Urinary bladder (tissue), 4 donors: Measurements from ENCODE around the gene FCGBP. TPM values are rescaled to one million over a fixed set of nuclear protein-coding genes. Genes with fewer than 3 reads are reported as not detected.

ENCODE experiments used
- DNase-seq: peaks from one replicate; pipeline ENCODE4 v3.0.0-alpha.2; 2015; ENCODE audit errors: extremely low spot score
- H3K27ac ChIP-seq: one replicate; pipeline ENCODE4 v1.5.1; 2013; ENCODE audit warnings: low read depth, mild to moderate bottlenecking, moderate library complexity
- H3K36me3 ChIP-seq: one replicate; pipeline ENCODE4 v1.6.1; 2013; ENCODE audit warnings: mild to moderate bottlenecking, moderate library complexity; ENCODE audit not compliant: insufficient read depth
- H3K4me1 ChIP-seq: one replicate; pipeline ENCODE4 v1.6.1; 2013; ENCODE audit warnings: mild to moderate bottlenecking, moderate library complexity; ENCODE audit not compliant: insufficient read depth
- H3K4me3 ChIP-seq: one replicate; pipeline ENCODE4 v1.5.1; 2013; ENCODE audit warnings: low read depth, low read length
- WGBS: extraction: QIAGEN DNeasy Blood & Tissue Kit; methylation state at CpG from one replicate; pipeline ENCODE4 v1.1.7; 2013; 5-methylcytosine and 5-hydroxymethylcytosine counted together
- polyA plus RNA-seq: library from polyadenylated mRNA; stranded (reverse); fragments of 200-250 nt; gene quantifications from one replicate; pipeline ENCODE4 v1.2.3, GENCODE V29; 2013
- total RNA-seq: library from RNA; depleted of rRNA; stranded (reverse); fragments of >200 nt; gene quantifications from one replicate; pipeline ENCODE4 v1.2.3, GENCODE V29; 2014
- donor health status: healthy with polysubstance abuse.
- donor health status: healthy.

FCGBP gene
- total and polyA plus RNA-seq, 2 donors: 7.7 to 9.4 TPM

DNA sequence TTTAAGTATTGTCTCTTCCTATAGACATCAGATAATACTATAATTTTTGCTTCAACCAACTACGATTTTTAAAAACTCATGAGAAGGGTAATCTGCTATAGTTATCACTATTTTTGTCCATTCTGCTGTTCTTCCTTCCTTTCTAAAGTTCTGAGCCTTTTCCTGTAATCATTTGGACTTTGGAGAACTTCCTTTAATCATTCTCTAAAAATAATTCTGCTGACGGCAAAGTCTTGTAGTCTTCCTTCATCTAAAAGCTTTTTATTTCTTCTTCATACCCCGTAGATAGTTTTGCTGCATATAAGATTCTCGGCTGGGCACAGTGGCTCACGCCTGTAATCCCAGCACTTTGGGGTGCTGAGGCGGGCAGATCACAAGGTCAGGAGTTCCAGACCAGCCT, 5.1 kb upstream of the FCGBP start:
- no peaks in the 10 kb centered on the region for H3K4me1 ChIP-seq
- H3K4me3 ChIP-seq: no peak overlapping the region
- WGBS: 79% methylated on average over 6 of the region's 6 CpGs
- DNase-seq: no peak
- H3K27ac ChIP-seq: no peak overlapping the region
- no peaks in the 10 kb centered on the region for H3K36me3 ChIP-seq

DNA sequence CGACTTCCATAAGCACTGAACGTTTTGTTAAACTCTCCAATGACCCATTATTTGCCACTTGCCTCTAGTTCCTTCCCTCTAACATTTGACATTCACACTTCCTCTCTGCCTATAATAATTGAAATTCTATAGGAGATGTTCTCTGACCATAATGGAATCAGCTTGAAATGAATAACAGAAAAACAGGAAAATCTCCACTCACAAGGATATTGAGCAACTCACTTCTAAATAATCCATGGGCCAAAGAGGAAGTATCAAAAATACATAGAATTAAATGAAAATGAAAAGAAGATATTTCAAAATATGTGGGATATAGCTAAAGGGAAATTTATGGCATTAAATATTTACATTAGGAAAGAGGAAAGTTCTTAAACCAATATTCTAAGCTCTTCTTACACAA, 3.4 kb upstream of the FCGBP start:
- H3K4me3 ChIP-seq: no peak overlapping the region
- no peak for DNase-seq
- 43% methylated on average over 2 of the region's 2 CpGs for WGBS
- H3K27ac ChIP-seq: no peak overlapping the region
- H3K4me1 ChIP-seq: no peaks in the 10 kb centered on the region
- H3K36me3 ChIP-seq: no peaks in the 10 kb centered on the region

DNA sequence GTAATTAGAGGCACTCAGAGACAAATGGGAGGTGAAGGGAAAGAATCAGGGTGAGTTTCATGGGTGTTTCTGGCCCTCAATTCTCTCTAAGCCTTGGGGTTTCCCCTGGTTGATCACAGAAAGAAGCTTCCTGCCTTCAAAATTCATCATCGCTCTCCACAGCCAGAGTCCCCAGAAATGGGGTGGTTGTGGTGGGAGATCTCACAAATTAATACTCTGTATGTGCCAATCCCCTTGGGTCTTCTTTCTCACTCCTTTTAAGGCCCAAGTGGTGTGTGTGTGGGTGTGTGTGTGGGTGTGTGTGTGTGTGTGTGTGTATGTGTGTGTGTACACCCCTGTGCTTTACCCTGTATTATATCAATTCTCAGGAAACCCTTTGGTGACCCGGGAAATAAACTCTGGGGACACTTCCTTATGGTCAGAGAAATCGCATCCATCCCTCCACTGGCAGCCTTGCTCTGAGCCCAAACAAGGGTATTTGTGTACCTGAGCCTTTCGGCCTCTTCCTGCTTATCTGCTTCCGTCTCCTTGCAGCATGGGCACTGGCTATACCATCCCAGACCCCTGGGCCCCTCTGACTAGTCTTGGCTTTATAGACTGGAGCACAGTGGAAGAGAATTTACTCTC, 2.8 kb upstream of the FCGBP start:
- peak overlapping the region; percentile 18 for H3K27ac ChIP-seq
- 73% methylated on average over 5 of the region's 5 CpGs for WGBS
- H3K36me3 ChIP-seq: no peaks in the 10 kb centered on the region
- no peak overlapping the region for H3K4me3 ChIP-seq
- DNase-seq: no peak
- no peaks in the 10 kb centered on the region for H3K4me1 ChIP-seq

GRCh38 chr19:39936622-39937021, 2.2 kb upstream of the FCGBP start:
- Histone ChIP-seq H3K36me3 (no peaks in the 10 kb centered on the region), H3K4me3 (no peak overlapping the region), H3K4me1 (no peaks in the 10 kb centered on the region), H3K27ac (no peak overlapping the region)
- no peak for DNase-seq
- 88% methylated on average over 6 of the region's 6 CpGs for WGBS

DNA sequence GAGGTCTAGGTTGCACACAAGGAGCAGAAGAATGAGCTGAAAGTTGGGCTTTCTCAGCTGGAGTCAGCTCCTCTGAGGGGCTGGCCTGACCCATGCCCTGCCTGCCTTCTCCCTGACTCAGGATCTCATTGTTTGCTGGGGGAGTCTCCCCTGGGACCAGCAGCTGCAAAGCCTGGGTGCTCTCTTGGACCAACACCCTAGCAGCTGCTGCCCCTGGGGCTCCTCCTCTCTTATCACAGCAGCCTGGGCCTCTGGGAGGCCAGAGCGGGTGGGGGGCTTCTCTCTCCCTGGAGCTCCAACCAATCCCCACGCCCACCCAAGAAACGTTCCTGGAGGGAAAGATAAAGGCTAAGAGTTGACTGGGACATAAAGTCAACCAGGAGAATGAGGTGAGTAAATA, 1.6 kb upstream of the FCGBP start:
- 31% methylated on average over 3 of the region's 3 CpGs for WGBS
- H3K4me3 ChIP-seq: no peak overlapping the region
- H3K27ac ChIP-seq: no peak overlapping the region
- no peaks in the 10 kb centered on the region for H3K36me3 ChIP-seq
- no peak for DNase-seq
- H3K4me1 ChIP-seq: no peaks in the 10 kb centered on the region

- Histone ChIP-seq H3K4me1 (no peaks in the 10 kb centered on the region), H3K36me3 (no peaks in the 10 kb centered on the region), H3K27ac (no peak overlapping the region), H3K4me3 (no peak overlapping the region)
- 83% methylated on average over 5 of the region's 5 CpGs for WGBS
- no peak for DNase-seq
Observed at GRCh38 chr19:39935364-39935661, 879 bp upstream of the FCGBP start.

DNA sequence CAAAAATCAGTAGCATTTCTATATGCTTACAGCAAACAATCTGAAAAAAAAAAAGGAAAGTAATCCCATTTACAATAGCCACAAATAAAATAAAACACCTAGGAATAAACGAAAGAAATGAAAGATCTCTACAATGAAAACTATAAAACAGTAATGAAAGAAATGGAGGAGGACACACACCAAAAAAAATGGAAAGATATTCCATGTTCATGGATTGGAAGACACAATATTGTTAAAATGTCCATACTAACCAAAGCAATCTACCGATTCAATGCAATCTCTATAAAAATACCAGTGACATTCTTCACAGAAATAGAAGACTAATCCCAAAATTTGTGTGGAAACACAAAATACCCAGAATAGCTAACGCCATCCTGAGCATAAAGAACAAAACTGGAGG, 4.7 kb downstream of the FCGBP start:
- 84% methylated on average over 3 of the region's 3 CpGs for WGBS
- H3K4me1 ChIP-seq: no peaks in the 10 kb centered on the region
- no peaks in the 10 kb centered on the region for H3K36me3 ChIP-seq
- H3K4me3 ChIP-seq: no peak overlapping the region
- H3K27ac ChIP-seq: no peak overlapping the region
- DNase-seq: no peak

DNA sequence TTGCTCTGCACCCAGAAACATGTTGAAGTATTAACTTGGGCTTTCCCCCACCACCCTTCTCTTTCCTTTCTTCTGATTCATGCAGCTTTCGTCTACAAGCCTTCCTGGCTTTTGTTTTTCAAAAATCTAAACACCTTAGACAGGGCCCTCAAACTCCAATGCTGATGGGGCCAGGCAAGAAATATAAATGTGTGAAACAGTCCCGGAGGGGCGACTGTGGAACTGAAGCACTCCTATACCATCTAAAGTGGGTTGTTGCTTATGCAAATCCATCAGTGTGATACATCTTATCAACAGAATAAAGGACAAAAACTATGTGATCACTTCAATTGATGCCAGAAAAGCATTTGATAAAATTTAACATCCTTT, 6.1 kb downstream of the FCGBP start:
- H3K36me3 ChIP-seq: no peaks in the 10 kb centered on the region
- 83% methylated on average over 3 of the region's 3 CpGs for WGBS

DNA sequence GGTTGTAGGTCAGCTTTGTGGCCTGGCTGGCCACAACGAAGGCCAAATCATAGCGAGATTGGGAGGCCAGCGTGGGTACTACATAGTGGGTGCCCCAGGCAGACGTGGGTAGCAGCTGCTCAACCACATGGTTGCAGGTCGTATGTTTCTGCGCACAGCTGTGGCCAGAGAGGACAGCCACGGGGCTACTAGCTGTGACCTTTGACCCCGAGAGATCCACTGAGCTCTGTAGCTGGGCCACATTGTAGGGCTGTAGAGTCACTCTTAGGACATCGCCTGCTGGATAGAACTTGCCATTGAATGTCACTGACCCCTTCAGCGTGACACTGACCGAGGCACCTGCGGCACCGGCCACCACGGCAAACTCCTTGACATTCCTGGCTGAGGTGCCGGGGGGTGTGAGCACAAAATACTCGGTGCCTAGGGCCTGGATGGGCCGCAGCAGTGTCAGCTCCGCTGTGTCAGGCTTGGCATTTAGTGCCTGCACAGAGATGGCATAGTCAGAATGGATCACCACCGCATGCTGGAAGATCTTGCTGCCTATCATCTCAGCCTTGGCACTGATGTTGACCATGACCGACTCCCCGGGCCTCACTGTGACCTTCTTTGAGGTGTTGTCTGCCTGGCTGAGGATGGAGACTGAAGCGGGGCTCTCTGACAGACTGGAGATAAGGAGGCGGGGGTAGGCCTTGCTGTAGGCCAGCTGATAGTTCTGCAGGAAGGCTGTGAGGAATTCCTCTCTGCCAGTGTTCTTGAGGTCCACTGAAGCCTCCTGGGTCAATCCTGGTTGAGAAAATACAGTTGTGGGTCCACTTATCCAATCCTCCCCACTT, 6.7 kb downstream of the FCGBP start:
- Histone ChIP-seq H3K4me1 (no peaks in the 10 kb centered on the region), H3K4me3 (no peak overlapping the region), H3K27ac (no peak overlapping the region), H3K36me3 (no peaks in the 10 kb centered on the region)
- DNase-seq: no peak
- WGBS: 87% methylated on average over 23 of the region's 23 CpGs

More for the DNA sequence above, 6.1 kb downstream of the FCGBP start:
- no peaks in the 10 kb centered on the region for H3K4me1 ChIP-seq
- H3K4me3 ChIP-seq: no peak overlapping the region
- DNase-seq: no peak
- no peak overlapping the region for H3K27ac ChIP-seq

DNA sequence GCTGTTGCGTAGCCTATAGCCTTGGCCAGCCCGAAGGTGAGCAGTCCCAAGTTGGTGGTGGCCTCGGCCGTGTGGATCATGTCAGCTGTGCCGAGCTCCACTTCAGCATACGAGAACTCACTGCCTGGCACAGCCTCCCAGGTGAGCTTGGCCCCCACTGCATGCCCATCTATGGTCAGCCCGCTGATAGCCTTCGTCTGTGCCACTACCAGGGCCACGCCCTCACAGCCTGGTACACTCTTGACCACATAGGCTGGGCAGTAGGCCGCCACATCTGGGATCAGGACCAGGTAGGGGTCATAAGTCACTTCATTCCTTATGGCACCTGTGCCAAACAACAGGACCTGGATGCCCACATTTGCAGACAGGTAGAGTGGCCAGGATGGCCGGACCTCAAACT, 7.4 kb downstream of the FCGBP start:
- 90% methylated on average over 11 of the region's 11 CpGs for WGBS

DNA sequence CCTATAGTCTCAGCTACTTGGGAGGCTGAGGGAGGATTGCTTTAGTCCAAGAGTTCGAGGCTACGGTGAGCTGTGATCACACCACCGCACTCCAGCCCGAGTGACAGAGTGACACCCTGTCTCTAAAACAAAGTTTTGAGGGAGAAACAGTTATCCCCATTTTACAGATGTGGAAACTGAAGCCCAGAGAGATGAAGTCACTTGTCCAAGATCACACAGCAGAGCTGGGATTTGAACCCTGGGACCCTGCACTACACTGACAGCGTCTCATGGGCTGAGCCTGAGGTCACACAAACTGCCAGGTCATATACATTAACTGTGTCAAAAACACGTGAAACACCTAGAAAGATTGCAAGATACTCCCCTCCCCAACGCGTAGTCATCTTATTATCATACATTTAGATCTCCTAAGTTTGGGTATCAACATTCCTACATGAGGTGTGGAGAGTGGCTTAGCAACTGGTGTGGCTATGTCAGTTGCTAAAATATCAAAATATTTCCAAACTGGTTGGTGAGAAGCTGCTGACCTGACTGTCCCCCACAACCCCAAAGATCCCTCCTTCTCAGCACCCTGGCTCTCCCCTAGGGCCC, 8.2 kb downstream of the FCGBP start:
- Histone ChIP-seq H3K27ac (no peak overlapping the region), H3K4me3 (no peak overlapping the region), H3K36me3 (no peaks in the 10 kb centered on the region), H3K4me1 (no peaks in the 10 kb centered on the region)
- no peak for DNase-seq
- 89% methylated on average over 8 of the region's 8 CpGs for WGBS

More for the DNA sequence above, 7.4 kb downstream of the FCGBP start:
- Histone ChIP-seq H3K4me1 (no peaks in the 10 kb centered on the region), H3K36me3 (no peaks in the 10 kb centered on the region), H3K27ac (no peak overlapping the region), H3K4me3 (no peak overlapping the region)
- DNase-seq: no peak

DNA sequence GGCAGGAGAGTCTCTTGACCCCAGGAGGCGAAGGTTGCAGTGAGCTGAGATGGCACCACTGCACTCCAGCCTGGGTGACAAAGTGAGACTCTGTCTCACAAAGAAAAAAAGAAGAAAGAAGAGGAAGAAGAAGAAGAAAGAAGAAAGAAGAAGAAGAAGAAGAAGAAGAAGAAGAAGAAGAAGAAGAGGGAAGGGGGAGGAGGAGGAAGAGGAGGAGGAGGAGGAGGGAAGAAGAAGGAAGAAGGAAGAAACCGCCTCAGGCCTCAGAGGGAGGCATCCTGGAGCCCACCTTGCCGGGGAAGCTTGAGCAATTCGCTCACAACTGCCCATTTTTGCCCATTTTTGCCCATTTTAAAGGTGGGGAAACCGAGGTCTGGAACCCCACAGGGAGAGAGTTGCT, 9.5 kb downstream of the FCGBP start:
- no peaks in the 10 kb centered on the region for H3K4me1 ChIP-seq
- no peak overlapping the region for H3K4me3 ChIP-seq
- H3K27ac ChIP-seq: no peak overlapping the region
- no peaks in the 10 kb centered on the region for H3K36me3 ChIP-seq
- WGBS: 75% methylated on average over 5 of the region's 5 CpGs
- DNase-seq: no peak

DNA sequence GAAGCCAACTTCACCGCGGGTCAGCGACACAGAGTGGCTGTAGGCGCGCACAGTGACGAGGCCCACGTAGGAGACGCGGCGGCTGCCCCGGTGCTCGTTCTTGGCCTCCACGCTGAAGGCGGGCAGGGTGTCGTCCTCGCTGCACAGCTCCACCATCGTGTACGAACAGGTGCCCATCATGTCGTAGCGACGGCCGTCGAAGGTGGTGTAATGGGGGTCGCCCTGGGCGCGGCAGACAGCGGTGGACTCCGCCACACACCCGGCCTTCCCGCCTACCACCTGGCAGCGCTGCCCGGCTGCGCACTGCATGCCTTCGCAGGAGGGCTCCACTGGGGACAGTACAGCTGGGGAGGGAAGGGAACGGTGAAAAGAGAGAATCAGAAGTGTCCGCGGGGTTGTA, 10.0 kb downstream of the FCGBP start:
- no peaks in the 10 kb centered on the region for H3K36me3 ChIP-seq
- 95% methylated on average over 37 of the region's 37 CpGs for WGBS
- no peak for DNase-seq
- no peaks in the 10 kb centered on the region for H3K4me1 ChIP-seq
- H3K27ac ChIP-seq: no peak overlapping the region
- H3K4me3 ChIP-seq: no peak overlapping the region

DNA sequence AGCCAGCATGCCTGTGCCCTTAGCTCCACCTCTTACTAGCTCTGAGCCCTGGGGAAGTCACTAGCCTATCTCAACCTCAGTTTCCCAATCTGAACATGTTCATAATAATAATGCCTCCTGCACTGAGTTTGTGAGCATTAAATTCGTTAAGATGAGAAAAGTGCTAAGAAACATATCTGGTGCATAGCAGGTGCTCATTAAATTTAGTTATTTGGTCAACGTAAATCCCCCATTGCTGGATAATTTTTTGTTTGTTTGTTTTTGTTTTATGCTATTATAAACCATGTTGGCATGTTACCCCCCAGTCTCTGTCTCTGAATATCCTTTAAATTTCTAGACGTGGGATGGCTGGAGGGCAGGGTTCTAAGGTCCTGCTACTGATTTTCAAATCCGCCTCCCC, 10.6 kb downstream of the FCGBP start:
- no peak overlapping the region for H3K4me3 ChIP-seq
- WGBS: 78% methylated on average over 4 of the region's 4 CpGs
- H3K36me3 ChIP-seq: no peaks in the 10 kb centered on the region
- H3K27ac ChIP-seq: no peak overlapping the region
- no peaks in the 10 kb centered on the region for H3K4me1 ChIP-seq
- no peak for DNase-seq
